HG02642 (cell line): ENCODE measurements around the gene OSBPL6.
A peak's percentile ranks its signal among the peaks of the same experiment; 100 is the strongest.

Source experiments
- ATAC-seq: cut with Tn5 transposase; IDR thresholded peaks from one replicate; pipeline ENCODE4 v1.9.1; 2021; ENCODE audit warnings: mild to moderate bottlenecking; ENCODE audit not compliant: unreplicated experiment, poor library complexity

Gene OSBPL6

DNA sequence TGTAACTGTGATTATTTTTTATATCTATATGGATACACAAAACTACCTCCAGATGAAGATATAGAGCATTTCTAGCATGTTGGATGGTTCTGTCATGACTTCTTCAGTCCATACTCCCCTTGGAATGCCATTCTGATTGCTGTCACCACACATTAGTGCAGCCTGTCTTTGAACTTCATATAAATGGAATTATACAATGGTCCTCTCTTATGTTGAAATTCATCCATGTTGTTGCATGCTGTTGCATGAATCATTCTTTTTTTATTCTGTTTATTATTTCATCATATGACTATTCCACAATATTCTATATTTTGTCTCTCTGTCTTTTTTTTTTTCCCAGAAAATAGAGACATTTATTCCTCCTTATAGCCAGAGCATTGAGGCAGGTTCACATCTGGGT is 74.1 kb downstream of the OSBPL6 start:
- no peak for ATAC-seq

DNA sequence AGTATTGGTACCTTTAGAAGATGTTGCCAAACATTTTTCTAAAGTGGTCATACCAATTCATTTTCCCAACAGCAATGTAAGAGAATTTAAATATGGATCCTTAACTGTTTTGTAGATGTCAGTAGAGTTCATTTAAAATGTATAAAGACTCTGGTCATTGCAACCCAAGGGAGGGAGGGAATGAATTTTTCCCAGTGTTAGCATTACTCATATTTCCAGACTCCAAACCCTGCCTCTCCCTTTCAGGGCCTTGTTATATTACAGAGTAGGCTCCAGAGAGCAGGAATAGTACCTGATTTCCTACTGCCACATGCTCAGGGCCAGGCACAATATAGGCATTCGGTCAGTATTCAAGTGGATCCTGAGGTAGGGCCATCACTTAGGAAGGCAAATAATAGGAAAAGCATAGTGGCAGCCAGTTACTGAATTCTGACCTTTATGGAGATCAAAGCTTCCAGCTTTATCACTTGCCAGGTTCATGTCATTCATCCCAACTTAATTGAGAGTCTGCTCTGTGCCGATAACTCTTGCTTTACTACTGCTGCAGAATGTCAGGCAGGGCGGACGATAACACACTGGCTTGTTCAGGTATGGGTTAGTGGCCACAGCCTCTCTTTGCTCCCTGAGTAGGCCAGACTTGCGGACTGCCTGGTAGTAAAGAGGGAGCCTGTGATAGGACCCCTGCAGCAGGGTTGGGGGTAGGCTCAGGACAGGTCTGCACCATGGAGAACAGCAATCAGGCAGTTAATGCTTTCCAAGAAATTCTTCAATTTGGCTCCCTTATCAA is 75.3 kb downstream of the OSBPL6 start:
- ATAC-seq, result no peak

DNA sequence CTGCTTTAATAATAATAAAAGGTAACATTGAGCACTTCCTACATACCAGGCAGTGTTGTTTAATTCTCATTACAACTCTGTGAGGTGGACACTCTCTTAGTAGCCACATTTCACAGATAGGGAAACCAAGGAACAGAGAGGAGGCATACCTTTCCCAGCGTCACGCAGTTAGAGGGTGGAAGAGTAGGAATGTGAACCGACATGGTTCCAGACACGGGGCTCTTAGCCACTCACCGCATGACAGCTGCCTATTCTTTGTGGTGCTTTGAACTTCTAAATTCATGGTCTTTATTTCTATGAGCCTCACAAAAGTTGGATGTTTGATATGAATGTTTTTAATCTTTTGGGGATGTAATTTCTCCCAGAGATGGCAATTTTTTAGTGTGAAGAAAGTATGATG is 76.0 kb downstream of the OSBPL6 start:
- ATAC-seq, result no peak

DNA sequence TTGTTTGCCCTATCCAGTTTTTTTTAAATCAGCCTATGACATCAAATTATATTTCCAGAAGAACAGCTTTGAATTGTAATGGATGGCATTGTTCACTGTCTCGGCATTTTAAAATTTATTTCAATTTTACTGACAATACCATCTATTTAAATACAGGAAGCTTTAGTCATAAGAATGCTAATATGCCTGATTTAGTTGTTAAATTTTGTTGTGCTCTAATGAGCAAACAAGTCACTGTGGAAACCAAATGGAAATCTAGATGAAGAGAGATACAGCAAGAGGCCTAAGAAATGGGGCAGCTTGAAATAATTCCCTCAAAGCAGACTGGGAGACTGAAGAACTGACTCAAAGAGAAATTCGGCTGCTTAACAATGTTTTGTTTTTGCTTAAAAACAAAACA is 76.8 kb downstream of the OSBPL6 start:
- no peak for ATAC-seq

DNA sequence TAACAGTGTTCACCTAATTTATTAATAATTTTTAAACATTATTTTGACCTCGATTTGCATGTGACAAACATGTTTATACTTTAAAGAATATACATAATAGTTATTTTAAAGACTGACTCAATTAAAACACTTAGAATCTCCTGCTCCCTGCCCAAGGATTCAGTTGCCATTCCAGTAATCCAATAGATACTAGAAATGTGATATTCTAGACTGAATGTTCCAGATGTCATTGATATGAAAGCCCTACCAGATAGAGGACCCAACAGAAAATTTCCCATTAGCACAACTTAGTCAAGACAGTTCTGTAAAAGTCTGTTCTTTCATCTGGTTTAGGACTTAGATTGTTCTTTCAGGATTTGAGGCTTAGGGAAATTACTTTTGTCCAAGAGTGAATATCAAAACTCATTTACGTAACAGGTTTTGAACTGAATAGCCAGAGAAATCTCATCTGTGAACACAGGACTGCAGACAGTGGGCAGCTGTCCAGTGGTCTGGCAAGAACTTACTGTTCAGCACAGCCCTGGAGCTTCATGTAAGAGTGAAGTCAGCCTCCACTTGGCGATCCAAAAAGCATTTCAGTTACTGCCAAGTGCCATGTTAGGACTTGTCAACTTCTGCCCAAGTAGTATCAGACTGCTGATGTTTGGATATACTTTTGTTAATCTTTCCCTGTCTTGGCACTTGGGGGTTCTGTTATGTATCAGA is 77.5 kb downstream of the OSBPL6 start:
- no peak for ATAC-seq

DNA sequence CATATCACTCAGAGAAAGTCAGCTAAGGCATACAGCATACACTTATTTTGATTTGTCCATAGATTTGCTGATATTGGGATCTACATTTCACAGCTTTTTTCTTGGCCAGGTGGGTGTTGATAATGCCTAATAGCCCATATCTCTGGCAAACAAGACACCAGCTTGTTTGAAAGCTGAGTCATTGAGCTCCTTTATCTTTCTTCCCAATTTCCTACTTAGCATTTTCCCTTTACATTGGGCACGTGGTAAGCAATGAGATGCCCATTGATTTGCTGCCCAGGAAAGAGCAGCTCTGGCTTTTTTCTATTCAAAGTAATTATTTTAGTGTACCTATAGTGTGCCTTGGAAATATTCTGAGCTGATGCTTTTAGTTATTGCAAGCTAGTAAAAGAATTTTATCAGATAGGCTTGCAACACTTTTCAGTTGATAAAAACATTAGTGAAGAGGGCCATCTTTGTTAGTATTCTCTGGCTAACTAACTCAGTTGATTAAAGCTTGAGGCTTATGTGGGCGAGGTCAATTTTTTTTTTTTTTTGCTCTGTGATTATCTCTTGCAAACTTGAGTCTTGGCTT is 79.6 kb downstream of the OSBPL6 start:
- ATAC-seq, result no peak

DNA sequence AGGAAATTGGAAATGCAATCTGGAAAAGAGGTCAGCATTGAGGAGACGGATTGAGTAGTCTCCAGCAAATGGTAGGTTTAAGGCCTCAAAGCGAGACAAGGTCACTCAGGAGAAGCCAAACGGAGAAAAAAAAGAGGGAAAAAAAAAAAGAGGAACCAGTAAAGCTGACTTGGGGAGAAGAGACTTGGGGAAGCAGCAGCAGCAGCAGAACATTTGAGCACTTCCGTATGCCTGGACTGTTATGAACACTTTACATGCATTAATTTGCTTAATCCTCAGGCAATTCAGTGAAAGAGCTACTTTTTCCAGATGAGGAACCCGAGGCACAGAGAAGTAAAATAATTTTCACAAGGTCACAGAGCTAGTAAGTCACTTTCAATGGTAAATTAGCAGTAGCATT is 81.3 kb downstream of the OSBPL6 start:
- no peak for ATAC-seq

DNA sequence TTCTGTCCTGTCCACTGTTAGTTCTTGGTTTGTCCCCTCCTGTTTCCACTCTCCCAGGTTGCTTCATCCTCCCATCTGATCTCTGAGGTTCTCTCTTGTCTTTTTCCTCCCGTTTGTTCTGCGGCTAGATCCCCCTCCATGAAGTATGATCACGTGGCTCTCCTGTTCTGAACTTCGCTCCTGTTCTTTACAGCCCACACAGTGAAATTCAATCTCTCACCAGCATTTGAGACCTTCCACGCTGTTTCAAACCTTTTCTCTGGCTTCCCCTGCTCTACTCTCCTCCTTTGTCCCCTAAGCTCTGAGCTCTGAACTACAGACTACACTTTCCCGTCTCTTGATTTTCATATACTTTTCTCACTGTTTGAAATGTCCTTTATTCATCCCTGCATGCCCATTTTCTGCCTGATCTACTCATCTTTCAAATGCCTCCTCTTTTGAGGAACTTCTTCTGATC is 83.5 kb downstream of the OSBPL6 start:
- no peak for ATAC-seq

DNA sequence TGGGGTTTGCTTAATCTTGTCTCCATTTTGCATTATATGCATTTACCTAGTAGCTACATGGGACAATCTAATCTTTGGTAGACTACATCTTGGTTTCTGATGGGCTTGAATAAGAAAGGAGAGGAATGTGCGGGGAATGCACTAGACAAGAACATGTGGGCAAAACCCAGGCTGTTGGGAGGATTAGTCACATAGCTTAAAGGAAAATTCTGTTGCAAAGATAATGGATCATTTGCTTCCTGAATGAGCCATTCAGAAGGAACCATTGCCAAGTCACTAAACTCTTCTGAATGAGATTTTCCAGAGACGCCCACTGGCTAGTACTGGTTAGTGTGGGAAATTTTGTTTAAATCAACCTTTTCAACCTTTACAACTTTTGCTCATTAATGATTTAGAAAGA is 84.8 kb downstream of the OSBPL6 start:
- ATAC-seq, result no peak

DNA sequence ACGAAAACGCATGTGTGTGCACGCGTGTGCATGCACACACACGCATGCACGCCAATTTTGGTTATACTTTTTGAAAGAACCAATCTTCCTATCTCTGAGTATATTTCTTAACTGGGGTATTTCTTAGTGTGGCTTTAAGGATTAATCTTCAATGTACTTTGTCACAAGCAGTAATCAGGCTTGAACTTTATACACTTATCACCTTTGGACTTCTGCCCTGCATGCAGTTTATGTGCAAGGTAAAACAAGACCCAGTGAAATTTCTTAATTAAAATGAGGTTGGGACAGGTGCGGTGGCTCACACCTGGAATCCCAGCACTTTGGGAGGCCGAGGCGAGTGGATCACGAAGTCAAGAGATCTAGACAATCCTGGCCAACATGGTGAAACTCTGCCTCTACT is 85.3 kb downstream of the OSBPL6 start:
- ATAC-seq, result no peak

DNA sequence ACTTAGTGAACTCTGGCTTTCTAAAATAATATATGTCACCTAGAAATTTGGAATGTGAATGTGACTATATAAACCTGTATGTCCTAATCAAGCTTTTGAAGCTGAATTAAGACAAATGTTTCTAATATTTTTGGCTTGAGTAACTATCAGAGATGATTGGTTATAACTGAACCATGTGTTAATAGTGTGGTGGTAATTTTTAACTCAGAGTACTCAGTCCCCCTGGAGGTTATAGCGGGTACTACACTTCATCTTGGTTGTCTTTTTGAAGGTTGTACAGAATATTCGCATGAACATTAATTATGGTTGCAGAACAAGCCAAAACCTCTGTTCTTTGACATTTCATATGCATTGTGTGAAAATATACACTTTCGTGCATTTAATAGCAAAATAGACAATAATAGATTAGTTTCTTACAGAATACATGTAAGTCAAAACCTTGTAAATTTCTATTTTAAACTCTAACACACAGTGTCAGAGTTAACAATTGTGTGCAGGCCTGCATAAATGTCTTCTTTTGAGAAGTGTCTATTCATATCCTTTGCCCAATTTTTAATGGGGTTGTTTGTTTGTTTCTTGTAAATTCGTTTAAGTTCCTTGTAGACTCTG is 86.0 kb downstream of the OSBPL6 start:
- peak; percentile 74 for ATAC-seq

DNA sequence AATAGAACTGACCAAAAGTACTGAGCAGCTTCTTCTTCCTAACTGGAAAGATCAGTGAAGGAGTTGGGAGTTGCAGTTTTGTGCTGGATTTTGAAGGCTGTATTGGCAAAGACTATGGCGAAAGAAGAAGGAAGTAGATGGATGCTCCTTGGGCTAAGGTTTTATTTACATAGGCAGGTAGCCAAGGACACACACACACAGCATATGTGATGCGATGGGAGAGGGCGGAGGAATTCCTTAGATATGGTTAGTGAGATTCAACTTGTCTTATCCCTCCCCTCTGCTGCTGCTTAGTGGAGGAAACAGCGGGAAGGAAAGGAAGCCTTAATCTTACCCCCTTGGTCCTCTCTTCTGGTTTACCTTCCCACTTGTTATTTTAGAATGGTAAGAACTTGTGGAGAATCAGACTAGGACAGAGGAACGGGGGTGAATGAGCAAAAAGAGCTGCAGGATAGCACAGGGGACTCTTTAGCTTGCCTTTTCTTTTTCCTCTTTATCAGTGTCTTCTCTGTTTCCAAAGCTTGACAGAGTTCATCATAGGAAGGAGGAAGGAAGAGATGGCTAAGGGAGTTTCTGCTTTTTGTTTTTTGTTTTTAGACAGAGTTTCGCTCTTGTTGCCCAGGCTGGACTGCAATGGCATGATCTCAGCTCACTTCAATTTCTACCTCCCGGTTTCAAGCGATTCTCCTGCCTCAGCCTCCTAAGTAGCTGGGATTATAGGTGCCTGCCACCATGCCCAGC is 87.9 kb downstream of the OSBPL6 start:
- ATAC-seq, result no peak

DNA sequence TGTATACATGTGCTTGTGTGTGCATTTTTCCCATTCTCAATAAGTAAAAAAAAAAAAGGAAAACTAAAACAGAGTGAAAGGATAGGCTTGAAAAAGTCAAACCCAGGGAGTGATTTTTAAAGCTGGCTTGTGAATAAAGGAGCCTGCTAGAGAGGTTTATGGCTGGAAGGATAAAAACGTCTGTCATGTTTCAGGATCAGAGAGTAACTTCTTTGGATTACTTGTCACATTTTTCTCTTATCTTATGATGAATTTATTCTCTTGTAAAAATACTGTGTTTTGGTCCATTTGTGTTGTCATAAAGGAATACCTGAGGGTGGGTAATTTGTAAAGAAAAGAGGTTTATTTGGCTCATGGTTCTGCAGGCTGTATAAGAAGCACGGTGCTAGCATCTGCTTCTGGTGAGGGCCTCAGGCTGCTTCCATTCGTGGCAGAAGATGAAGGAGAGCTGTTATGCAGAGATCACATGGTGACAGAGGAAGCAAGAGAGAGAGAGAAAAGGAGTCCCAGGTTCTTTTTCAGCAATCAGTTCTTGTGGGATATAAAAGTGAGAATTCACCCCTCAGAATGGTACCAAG is 89.1 kb downstream of the OSBPL6 start:
- no peak for ATAC-seq

DNA sequence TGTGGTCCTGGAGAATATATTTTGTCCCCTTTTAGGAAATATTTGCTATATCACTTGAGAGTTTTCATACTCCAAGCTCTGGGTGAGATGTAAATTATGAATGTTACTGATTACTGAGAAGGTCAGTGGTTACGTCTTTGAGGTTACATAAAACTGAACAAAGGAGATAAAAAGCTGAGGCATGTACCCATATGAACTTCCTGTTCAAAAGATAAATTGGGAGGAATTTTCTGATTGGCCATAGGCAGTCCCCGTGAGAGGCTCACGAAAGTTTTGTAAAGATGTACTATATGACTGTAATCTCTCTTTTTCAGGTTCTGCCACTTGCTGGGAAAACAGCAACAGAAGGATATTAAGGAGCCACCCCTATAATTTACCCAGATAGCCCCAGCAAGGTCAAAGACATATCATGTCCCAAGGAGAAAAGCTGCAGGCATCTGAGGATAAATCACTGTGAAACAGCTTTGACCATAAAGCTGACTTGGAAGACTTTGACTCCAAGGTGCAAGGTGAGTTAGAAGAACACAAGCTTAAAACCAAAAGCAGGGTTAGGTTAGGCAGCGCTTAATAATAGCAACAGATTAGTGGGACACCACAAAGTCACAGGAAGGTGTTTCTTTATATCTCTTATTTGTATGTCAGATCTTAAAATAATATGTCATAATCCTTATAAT is 90.4 kb downstream of the OSBPL6 start:
- ATAC-seq, result no peak

DNA sequence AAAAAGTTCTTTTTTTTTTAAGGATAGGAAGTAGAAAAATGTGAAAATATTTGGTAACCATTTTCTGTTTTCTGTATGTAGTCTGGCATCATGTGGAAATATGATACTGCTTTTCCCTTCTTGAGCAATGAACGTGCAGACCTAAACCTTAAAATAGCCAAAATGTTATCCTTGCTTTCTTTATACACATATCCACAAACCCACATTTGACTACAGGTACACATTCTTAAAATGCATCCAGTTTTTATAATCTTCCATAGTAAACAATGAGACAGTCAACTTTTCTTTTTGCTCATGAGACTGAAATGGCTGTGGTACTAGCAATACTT is 90.9 kb downstream of the OSBPL6 start:
- ATAC-seq, result no peak

DNA sequence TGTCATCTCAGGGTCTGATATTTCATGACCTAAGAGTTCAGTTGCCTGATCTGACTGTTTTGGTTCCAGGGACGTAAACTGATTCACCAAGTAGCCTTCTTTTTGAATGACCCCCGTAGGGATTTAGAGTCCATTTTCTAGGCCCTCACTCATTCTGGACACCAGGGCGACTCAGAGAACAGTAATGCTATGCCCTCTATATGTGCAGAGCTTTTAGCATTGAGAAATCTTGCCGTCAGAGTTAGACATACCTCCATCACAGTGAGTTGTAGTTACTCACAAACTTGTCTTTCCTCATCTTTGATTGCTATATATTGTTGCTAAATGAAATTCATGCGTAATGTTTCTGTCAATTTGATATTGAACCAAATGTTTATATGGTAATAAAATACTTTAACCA is 92.3 kb downstream of the OSBPL6 start:
- ATAC-seq, result no peak

DNA sequence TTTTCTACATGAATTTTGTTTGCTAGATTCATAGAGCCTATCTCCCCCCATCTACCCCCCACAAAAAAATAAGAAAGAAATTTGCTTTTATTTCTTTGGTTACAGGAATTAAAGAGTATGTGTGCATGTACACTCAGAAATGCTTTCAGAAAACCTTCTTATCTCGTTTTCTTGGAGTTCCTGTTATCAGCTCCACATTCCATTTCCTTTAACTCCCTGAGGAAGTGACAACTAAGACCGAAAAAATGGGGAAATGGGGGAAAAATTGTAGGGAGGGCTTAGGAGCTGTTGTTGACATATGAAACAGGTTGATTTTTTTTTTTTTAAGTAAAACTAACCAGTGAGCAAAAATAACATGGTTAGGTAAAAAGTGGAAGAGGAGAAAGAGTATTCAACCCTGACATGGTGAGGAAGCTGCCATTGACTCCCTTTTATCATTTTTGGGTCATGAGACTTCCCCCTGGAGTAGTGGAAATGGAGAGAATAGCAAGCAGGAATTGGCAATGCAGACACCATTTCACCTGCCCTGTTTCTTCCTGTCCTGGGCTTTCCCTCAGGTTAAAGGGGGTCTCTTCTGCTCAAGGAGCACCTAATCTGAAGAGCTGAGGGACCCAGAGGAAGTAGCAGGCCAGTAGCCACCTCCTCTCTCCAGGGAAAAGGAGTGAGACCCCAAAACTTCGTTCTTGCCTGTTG is 93.5 kb downstream of the OSBPL6 start:
- ATAC-seq, result no peak

DNA sequence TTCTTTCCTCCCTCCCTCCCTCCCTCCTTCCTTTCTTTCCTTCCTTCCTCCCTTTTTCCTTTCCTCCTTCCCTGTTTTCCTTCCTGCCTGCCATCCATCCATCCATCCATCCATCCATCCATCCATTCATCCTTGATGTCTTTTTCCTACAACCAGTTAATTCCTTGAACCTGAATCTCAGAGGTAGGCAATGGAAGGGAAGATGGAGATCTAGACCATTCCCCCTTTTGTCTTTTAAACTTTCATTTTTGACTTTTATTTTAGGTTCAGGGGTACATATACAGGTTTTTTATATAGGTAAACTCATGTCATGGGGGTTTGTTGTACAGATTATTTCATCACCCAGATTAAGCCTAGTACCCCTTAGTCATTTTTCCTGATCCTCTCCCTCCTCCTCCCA is 97.4 kb downstream of the OSBPL6 start:
- ATAC-seq, result no peak

DNA sequence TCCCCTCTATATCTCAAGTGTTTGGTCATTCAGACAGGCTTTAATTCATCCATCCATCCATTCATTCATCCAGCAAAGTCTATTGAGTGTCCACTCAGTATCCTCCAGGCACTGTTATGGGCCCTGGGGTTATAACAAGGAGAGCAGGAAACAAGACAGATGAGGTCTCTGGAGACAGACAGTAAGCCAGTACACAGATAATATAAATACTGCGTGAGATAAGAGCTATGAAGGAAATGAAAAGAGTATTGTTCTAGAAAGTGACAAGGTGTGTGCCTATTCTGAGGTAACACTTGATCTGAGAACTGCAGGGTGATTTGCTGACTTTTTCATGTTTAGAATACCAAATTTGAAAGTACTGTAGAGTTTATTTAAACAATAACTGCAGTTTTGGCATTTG is 98.3 kb downstream of the OSBPL6 start:
- ATAC-seq, result no peak
